Measurements from ENCODE around the gene TTC32.

Gene TTC32

GRCh38 chr2:19848029-19848750 is 53.6 kb downstream of the TTC32 start:
- DNase-seq, result no peak

GRCh38 chr2:19847486-19847885 is 54.3 kb downstream of the TTC32 start:
- DNase-seq, result no peak

Measured in activated CD4-positive, alpha-beta T cell treated with anti-CD3 and anti-CD28 coated beads, Interleukin-2, Interleukin-6, amounts not matched to agents 100 ng/mL and 50 ng/mL, durations not matched to agents 16 hours and 8 hours (primary cell).